Measurements from ENCODE around the gene HMGXB3.

The HMGXB3 gene

DNA sequence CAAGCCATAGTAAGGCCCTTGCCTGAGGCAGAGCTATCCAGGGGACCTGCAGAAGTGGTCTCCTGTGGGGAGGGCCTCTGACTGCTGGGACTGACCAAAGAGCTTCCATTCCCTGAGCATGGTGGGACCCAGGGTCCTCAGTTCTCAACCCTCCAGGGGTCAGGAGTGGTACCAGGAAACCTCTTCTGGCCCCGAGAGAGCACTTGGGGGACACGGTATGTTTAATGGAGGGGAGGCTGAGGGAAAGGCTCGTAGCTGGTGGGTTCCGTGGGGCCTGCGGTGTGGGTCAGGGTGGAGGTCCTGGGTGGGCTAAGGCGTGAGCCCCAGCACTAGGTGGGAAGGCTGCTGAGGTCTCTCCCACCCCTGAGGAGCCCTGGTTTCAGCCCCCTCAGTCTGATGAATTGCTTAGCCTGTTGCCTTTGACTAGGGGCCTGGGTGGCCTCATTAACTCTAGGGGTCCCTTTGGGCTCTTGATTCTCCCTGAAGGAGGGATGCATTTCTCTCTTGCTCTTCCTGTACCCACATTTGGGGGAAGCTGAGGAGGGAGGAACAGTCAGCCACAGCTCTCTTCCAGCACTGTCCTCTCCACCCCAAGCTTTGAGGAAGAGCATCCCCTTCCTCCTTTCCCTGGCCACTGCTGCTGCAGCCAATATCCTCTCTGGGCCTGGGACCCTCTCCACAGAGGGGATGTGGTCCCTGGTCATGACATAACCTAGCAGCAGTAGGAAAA, 51.9 kb downstream of the HMGXB3 start:
- DNase-seq (ENCODE audit: low read depth in 2 of 2) = no peak

DNA sequence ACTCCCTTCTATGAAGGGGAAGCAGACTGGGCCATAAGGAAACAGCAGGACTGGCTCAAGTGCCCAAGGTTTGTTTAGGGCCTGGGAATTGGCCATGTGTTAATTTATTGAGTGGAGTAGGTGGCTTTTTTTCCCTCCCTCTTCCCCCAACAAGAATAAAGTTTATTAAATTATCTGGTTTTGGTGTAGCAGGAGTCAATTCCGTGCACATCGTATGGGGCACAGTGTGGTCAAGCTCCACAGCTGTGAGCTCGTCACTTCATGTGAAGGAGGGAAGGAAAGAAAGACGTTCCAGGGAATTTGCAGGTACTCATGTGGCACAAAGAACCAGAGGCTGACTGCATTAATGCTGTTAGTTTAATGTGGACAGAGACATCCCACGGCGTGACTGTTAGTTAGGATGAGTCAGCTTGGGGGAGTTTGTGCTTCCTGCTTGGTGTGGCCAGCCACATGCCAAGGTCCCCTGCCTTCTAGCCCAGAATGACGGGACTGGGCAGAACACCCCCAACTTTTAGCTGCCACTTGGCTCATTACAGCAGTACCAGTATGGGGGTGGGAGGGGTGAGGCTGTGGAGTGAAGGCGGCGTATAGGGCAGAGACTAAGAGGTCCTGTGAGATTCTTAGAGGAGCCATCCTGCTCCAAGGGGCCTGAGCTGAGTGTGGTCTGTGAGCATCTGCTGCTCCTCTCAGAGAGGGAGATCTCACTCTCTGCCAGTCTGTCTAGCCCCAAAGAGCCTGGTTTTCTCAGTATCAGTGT, 52.6 kb downstream of the HMGXB3 start:
- no peak for DNase-seq (ENCODE audit: low read depth in 2 of 2)

DNA sequence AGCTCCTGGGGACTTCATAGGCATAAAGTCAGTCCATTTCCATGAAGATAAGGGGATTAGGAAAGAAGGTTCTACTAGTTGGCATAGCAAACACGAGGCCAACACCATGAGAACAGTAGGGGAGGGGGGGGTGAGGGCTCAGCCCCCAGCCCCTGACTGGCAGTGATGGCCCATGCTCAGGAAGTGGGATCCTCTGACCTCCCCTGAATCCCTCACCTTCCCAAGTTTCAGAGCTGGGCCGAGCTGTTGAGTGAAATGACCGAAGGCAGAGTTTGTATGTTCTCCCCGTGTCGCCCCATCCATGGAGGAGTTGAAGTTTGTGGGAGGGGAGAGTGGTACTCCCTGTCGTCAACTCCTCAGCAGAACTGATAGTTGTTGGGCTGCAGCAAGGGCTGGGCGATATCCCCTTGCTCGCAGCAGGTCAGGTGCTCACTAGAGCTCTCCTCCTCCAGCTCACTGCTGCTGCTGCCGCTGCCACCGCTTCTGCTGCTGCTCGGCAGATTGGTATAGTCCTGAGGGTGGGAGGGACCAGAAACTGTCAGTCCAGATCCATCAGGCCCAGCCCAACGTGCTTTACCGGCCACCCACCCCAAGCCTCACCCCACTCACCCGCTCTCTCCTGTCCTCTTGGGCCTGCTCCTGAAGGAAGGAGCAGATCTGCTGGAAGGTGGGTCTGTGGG, 53.3 kb downstream of the HMGXB3 start:
- no peak for DNase-seq (ENCODE audit: low read depth in 2 of 2)

DNA sequence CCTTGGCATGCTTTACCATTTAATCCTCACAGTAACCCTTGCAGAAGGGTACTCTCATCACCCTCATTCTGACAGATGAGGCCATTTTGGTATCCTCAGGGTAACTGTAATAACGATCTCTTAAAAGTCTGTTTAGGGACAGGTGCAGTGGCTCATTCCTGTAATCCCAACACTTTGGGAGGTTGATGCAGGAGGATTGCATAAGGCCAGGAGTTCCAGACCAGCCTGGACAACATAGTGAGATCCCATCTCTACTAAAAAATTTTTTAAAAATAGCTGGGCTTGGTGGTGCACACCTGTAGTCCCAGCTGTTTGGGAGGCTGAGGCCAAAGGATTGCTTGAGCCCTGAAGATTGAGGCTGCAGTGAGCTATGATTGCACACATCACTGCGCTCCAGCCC, 54.0 kb downstream of the HMGXB3 start:
- no peak for DNase-seq (ENCODE audit: low read depth in 2 of 2)

DNA sequence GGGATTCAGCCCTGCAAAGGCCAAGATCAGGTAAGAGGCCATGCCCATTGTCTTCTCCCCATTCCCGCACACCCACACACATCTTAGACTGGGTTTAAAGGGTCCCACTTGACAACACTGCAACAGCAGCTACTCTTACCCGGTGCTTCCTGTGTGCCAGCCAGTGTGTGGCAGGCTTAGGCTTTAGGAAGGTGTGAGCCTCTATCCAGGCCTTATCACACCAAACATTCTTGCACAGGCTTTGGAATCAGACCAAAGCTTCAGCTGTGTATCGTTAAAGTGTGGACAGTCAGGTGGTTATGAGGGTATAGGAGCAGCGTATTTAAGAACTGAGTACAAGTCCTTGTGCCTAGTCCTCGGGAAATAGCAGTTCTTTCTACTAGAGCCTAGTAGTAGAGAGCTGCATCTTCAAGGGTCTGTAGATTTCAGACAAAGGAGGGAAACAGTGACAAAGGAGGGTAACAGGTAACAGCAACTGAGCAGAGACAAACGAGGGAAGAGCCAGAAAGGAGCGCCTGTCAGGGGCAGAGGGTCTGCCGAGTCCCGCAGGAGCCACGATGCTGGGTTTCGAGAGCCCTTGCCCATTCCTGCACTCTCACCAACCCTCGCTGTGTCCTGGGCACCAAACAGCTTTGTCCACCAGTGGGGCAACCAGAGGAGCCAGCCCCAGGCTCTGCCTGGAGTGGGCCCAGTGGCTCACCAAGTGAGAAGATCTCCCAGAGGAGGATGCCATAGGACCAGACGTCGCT, 55.0 kb downstream of the HMGXB3 start:
- DNase-seq (ENCODE audit: low read depth in 2 of 2) = no peak

DNA sequence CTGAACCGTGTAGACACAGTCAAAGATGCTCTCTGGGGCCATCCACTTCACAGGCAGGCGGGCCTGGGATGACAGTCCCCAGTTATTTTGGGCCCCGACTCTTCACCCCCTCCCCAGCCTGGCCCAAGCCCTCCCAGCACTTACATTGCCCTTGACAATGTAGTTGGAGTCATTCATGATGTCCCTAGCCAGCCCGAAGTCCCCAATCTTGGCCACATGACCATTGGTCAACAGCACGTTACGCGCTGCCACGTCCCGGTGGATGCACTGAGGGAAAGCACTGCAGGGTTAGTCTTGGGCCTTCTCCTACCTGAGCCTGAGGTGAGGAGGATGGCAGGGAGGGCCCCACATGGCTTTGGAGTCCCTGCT, 55.5 kb downstream of the HMGXB3 start:
- DNase-seq (ENCODE audit: low read depth in 2 of 2) = no peak

DNA sequence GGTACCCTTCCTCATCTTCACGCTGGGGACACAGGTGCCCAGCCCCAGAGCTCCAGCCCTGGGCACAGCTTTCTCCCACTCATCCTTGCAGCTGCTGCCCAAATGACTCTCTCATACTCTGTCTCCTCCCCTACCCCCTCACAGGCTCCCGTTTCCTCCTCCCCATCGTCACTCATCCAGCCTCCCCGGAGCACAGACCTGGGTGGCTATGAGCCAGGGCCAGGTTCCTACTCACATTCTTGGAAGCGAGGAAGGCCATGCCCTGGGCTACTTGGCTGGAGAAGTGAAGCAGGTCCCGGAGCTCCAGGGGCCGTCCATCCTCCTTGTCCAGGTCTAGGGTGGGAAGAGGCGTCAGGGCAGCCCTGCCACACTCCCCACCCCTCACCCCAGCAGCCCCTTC, 56.5 kb downstream of the HMGXB3 start:
- DNase-seq (ENCODE audit: low read depth in 2 of 2) = no peak

DNA sequence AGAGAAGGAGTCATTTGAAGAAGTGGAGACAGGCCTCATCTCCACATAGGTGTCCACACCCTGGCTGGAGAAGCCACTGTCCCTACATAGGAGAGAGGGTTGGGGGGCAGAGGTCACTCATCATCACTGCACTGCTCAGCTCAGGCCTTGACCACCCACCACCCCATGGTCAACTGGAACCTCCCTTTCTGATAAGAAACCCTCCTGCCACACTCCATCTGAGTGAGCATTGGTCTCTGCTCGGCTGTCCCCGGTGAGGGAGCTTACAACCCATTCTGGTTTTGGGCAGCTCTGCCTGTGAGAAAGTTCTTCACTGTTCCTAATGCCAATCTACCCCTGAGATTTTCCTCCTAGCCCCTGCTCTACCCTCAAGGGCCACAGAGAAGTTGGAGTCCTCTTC, 57.0 kb downstream of the HMGXB3 start:
- DNase-seq (ENCODE audit: low read depth in 2 of 2) = no peak

DNA sequence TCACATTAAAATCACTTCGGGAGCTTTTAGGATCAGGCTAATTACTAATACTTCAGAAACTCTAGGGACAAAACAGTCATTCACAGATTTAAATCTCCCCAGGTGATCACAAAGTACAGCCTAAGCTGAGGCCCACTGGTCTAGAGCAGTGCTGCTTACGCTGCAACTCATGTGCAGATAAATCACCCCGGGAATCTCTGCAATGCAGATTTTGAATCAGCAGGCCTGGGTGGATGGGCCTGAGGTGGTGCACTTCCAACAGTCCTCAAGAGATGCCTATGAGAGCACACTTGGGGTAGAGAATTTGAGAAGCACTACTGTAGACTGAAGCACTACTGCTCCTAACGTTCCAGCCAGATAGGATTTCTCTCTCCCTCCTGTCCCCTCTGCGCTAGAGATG, 57.5 kb downstream of the HMGXB3 start:
- DNase-seq (ENCODE audit: low read depth in 2 of 2) = no peak

DNA sequence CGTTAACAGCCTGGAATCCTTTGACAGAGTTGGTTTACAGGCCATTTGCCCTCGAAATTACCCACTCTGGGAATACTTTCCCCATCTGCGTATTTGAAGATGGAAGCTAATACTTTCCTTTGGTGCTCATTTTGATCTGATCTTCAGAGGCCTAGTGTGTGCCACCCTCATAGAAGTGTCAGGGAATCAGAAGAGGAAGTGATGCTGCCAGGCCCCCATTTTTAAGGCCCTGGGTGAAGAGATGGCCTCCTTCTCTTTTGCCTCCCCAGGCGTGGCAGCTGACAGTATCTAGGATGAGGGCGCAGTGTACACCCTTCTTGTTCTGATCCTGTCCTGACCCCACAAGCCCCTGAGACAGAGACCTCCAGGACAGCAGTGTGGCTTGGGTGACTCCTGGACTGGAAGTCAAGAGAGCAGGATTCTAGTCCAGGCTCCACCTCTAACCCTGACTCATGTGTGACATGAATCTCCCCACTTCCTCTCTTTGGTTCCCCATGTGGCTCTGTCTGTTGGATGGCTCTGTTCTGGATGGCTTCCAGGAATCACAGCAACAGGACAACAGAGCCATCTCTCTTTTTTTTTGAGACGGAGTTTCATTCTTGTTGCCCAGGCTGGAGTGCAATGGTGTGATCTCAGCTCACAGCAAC, 58.1 kb downstream of the HMGXB3 start:
- DNase-seq (ENCODE audit: low read depth in 2 of 2) = no peak

DNA sequence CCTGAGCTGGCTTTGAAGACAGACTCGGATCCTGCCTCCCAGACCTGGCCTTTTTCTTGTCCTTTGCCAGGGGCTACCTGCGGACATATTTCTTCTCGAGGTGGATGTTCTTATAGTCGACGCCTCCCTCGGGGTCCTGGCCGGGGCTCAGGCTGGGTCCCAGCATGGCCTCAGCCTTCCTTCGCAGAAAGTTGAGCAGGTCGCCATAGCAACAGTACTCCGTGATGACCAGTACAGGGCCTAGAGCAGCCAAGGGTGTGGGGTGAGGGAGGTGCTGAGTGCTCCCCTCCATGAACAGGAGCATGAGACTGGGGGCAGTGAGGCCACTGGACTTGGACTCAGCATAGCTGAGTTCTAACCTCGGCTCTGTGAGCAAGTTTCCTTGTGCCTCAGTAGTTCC, 59.1 kb downstream of the HMGXB3 start:
- DNase-seq (ENCODE audit: low read depth in 2 of 2) = no peak

DNA sequence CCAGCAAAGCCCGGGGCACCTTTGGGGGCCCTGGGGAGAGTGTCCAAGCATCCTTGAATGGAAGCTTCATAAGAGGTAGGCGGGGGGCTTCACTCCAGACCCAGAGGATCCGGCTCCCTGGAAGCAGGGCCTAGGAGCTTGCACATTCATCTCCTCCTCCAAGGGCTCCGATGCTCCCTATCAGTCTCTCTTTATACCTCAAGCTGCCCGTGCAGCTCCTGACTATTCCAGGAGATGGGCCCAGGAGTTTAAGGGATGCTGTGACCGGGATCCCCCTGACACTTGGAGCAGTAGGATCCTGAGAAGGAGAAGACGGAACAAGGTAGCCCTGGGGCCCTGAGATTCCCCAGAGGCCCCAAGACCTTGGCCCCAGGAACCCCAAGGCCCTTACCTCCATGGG, 59.9 kb downstream of the HMGXB3 start:
- no peak for DNase-seq (ENCODE audit: low read depth in 2 of 2)

DNA sequence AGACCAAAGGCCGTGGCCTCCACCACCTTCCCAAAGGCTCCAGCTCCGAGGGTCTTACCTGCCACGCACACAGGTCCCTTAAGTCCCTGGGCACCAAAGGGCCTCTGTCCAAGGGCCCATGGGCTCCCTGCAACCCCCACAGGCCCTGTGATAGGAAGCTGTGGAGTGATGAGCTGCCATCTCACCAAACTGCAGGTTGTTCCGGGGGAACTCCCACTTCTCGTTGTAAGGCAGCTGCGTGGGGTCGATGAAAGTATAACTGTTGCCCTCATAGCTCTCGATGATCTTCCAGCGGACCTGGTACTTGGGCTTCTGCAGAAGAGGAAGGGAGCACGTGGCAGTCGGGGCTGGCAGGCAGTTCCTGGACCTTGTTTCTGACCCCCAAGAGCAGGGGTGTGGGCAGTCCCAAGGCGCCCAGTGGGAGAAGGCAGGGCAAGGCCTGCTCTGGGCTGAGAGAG, 61.0 kb downstream of the HMGXB3 start:
- no peak for DNase-seq (ENCODE audit: low read depth in 2 of 2)

DNA sequence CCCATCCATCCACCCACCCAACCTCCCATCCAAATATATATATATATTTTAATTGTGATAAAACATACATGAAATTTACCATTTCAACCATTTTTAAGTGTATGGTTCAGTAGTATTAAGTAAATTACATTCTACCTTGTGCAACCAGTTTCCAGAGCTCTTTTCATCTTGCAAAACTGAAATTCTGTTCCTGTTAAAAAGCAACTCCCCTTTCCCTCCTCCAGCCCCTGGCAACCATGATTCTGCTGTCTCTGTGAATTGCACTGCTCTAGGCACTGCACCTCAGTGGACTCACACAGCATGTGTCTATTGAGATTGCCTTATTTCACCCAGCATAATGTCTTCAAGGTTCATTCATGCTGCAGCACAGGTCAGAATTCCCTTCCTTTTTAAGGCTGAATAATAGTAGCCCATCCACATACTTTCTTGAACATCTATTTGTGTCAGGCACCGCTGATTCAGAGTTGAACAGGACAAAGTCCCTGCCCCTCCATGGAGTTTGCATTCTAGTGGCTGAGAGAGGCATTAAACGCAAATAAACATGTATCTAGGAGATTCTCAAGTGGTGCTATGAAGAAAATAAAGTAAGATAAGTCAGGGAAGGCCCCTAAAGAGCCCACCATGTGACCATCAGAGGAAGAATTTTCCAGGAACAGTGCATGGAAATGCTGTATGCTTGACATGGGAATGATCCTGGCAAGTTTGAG, 61.8 kb downstream of the HMGXB3 start:
- DNase-seq (ENCODE audit: low read depth in 2 of 2) = no peak

DNA sequence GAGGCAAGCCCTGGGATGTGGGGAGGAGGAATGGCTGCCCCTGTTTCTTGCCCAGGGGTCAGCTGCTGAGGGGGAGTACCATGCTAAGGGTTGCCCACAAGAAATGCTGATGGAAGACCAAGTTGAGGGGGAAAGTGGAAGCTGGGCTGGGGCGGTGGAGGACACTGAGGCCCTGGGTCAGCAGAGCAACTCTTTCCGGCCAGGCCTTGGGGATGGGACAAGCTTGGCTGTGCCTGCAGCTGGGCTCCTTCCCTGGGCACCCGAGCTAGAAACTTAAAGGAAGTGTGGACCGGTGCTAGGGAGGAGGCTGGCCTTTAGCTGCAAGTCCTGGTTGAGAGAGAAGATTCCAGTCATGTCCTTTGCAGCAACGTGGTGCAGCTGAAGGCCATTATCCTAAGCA, 63.1 kb downstream of the HMGXB3 start:
- no peak for DNase-seq (ENCODE audit: low read depth in 2 of 2)

DNA sequence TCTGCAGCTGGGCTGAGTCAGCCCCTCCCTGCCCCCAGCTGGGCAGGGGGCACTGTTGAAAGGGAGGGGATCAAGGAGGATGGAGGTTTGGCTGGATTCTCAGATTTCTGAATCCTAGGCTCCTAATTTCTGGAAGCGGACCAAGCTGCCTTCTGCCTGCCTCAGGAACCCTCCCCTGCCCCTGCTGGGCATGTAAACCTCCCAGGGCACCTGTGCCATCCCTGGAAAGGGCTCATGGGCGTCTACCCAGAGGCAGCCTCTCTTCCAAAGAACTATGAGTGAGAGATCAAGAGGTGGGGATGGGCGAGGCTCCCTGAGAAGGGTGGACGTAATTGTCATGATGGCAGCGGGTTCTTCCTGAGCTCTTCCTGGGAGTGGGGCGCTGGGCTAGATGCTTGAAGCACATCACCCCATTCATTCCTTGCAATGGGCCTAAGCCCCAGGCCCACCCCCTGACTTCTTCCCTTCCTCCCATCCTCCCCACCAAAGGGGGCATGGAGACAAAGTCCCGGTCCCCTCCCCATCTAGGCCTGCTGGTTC, 64.2 kb downstream of the HMGXB3 start:
- DNase-seq (ENCODE audit: low read depth in 2 of 2) = no peak

DNA sequence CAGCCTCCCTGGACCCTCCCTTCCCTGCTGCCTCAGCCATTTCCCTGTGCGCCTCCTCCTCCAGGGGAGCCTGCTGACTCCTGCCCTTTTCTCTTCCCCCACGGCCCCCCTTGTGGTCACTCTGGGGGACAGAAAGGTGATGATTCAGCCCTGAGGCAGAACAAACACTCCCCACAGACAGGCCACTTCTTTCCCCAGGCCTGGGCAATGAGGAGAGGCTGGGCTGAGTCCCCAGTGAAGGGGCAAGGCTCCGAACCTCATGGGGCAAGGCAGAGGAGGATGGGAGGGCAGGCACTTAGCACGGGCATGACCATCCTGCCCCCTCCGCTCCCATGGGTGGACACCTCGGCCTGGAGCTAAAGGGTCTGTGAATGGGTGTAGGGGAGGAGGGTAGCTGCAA, 64.8 kb downstream of the HMGXB3 start:
- no peak for DNase-seq (ENCODE audit: low read depth in 2 of 2)

DNA sequence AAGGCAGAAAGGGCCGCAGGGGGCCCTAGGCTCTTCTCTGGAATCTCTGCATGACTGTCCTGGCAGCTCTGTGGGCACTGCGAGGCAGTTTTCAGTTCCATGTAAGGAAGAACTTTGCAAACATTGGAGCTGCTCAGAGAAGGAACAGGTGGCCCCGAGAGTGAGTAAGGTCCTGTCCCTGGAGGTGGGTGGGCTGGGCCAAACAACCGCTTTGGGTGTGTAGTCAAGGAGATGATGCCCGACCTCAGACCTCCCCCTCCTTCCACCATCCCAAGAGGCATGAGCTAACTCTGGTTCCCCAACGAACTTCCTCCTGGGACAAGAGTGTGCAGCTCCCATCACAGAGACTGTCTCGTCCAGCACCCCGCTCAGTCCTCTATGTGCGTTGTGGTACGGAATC, 65.3 kb downstream of the HMGXB3 start:
- no peak for DNase-seq (ENCODE audit: low read depth in 2 of 2)

DNA sequence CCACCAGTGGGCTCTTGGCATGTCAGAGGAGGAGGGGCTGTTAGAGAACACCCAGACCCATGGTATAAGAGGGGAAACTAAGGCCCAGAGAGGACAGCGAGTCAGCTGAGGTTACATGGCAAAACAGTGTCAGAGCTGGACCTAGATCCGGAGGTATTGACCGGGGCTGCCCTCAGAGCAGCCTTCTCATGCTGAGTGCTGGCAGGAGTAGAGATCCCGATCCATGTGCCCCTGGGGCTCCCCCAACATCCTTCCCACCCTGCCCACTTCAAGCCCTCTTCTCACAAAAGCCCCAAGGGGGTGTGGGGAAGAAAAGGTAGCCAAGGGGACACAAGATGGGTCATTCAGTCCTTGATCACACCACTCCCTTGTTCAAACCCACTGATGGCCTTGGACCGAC, 65.9 kb downstream of the HMGXB3 start:
- DNase-seq (ENCODE audit: low read depth in 2 of 2) = no peak

DNA sequence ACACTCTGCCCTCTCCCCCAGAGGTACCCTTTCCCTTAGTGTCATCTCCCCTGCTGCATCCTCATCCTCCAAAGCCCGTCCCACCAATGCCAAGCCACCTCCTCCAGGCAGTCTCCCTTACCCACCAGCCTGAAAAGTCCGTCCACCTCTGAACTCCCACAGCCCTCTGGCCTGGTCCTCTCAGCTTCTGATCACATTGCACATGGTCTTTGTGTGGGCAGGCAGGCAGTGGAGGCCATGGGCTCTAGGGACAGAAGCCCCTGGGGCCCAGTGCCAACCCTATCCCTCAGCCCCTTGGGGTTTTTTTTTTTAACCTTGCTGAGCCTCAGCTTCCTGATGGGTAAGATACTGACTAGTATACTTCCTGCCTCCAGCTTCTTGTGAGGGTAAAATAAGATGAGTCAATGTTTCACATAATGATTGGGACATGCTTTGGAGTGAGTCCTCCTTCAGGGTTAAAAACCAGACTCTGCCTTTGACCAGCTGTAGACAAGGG, 66.4 kb downstream of the HMGXB3 start:
- no peak for DNase-seq (ENCODE audit: low read depth in 2 of 2)
